Right kidney (tissue), 9 donors: Measurements from ENCODE around the gene DDN.

Experiments used
- DNase-seq: peaks from one replicate; pipeline ENCODE4 v3.0.0-alpha.2; 2016
- long read RNA-seq, 8 donors: transcript quantifications; one replicate each; lab custom pipeline, GENCODE V29; 2026

DDN gene
- long read RNA-seq, donor 1, partial matches to known transcripts, result 21 of 29 reads
- long read RNA-seq, donor 1, other reads (novel, unspliced or antisense), result 6 of 29 reads
- long read RNA-seq, donor 2, partial matches to known transcripts, result 0 of 23 reads
- long read RNA-seq, donor 2, other reads (novel, unspliced or antisense), result 22 of 23 reads
- long read RNA-seq, donor 3, partial matches to known transcripts, result 16 of 17 reads
- long read RNA-seq, donor 3, other reads (novel, unspliced or antisense), result 0 of 17 reads
- long read RNA-seq, donor 4, partial matches to known transcripts, result 38 of 40 reads
- long read RNA-seq, donor 4, other reads (novel, unspliced or antisense), result 0 of 40 reads
- long read RNA-seq, donor 5, partial matches to known transcripts, result 15 of 18 reads
- long read RNA-seq, donor 5, other reads (novel, unspliced or antisense), result 0 of 18 reads
- long read RNA-seq, donor 6, partial matches to known transcripts, result 0 of 44 reads
- long read RNA-seq, donor 6, other reads (novel, unspliced or antisense), result 43 of 44 reads
- long read RNA-seq, donor 7, partial matches to known transcripts, result 0 of 38 reads
- long read RNA-seq, donor 7, other reads (novel, unspliced or antisense), result 37 of 38 reads
- long read RNA-seq, donor 8, partial matches to known transcripts, result 18 of 22 reads
- long read RNA-seq, donor 8, other reads (novel, unspliced or antisense), result 0 of 22 reads

DNA sequence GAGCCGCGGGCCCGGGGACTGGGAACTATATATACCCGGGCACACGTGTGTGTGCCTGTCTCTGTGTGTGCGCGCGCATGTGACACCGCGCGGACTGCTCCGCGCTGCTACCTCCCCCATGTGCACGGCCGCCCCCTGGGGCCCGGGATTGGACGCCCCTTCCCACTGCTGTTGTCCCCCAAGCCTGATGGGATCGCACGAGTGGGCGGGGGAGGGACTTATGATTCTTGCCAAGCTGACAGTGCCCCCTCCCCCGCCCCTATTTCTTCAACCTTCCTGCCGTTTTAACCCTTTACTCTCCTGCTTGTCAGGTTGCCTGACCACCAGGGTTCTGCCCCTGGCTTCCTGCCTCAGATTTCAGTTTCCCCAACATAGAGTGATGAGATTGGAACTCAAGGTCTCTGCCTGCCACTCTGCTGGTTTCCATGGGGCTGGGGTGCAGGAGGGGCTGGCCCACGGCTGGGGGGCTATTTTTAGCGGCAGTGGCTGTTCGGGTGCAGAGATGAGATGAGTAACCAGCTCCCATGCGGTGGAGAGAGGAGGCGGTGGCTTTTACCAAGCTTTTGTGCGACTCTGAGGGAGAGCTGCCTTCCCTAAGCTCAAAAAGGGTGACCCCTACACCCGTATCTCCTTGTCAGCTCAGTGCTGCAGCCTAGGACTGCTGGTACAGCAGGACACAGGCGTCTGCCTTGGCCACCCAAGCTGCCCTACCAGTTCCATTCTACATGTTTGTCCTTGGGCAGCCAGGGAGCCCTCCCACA, at the start of gene DDN:
DDN (minus strand) TSS at position 5 of the 761 bp plus-strand sequence. CDS start 88 bp downstream, outside the sequence.
- DNase-seq, result peak; percentile 60

DNA sequence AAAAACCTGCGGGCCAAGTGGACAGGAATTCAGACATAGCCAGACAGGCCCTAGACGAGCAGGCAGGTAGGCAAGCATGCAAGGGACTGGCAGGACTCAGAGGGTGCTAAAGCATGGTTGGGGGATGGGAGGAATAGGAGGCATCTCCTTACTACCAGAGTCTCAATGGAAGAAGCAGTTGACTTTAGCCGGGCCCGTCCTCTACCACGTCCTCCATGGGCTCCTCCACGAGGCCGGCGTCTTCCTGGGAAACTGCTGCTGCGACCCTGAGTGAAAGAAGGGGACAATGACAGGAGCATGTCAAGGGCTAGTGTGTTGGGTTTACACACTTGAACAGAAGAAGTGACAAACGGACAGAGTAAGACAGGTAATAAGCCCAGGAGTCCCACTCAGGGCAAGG, 49.8 kb upstream of the DDN start:
- no peak for DNase-seq

DNA sequence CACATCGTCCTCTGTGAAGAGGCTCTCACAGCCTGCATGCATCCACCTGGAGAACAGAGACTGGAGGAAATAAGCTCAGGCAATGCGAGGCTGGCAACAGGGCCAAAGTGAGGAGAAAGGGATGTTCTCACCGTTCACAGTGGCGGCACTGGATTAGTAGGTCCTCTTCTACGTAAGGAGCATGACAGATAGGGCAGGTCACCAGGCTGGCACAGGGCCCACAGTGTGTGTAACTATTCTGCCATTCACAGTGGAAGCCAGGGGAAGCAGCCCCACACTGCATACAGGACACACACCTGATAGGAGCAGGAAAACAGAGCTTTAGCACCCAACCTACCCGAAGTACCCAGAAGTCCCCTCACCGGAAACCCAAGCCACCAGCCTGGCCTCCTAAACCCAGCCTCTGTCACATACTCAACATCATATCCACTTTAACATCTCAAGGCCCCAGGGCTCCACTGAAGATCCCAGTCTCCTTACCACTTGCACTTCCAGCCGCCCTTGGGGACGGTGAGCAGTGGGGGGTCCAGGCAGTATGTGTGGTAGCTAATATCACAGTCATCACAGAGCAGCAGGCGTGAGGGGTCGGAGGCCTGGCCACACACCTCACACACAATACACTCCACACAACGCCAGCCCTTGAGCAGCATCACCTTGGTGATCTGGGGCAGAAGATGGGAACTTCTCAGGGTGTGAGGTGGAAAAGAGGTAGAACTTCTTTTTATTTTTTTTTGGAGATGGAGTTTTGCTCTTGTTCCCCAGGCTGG, 47.1 kb upstream of the DDN start:
- DNase-seq, result no peak

DNA sequence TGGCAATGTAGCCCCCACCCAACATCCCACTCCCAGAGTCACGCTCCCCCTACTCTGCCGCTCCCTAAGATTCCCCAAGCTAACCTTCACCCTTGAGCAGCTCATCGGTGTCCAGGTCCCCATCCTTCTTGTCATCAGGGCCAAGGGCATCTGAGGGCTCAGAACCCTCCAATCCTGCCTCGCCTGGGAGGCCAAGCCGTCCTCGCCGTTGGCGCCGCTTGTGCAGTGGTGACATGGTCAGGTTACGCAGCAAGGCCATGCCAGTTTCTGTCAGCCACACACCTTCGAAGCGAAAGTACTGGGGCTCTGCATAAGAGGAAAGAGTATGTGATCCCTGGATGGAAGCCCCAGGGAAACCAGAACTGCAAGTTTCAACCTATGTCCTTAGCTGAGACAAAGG, 45.5 kb upstream of the DDN start:
- DNase-seq, result no peak

DNA sequence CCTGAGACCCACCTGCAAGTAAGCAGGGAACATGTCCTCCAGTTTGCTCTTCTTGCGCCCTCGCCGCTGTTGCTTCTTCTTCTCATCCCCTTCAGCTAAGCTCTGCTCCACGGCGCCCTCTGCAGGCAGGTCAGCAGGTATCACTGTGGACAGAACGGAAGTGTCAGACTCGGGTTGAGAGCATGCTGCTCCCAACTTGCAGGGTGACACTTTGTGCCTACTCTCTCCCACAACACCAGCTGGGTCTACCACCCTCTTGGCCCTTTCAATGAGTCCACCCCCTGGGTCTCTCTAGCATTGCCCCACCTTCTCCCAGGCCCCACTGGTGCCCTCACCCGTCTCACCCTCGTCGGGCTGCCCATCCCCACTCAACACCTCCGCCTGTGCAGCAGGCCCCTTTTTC, 44.7 kb upstream of the DDN start:
- DNase-seq, result no peak

DNA sequence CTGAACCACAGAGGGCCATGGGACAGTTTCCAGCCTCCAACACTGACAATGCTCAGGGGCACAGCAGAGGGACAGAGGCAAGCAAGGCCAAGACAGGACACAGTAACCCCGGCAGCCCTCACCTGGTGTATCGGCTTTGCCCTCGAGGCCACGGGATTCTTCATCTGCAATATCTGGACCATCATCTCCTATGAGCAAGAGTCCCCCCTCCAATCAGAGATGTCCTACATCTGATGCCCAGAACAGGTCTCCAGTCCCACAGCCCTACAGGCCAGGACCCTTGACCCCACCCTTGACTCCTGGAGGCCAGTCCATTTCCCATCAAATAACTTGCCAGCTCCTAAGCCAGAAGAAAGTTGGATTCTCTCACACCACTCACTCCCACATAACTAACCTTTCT, 44.1 kb upstream of the DDN start:
- no peak for DNase-seq

DNA sequence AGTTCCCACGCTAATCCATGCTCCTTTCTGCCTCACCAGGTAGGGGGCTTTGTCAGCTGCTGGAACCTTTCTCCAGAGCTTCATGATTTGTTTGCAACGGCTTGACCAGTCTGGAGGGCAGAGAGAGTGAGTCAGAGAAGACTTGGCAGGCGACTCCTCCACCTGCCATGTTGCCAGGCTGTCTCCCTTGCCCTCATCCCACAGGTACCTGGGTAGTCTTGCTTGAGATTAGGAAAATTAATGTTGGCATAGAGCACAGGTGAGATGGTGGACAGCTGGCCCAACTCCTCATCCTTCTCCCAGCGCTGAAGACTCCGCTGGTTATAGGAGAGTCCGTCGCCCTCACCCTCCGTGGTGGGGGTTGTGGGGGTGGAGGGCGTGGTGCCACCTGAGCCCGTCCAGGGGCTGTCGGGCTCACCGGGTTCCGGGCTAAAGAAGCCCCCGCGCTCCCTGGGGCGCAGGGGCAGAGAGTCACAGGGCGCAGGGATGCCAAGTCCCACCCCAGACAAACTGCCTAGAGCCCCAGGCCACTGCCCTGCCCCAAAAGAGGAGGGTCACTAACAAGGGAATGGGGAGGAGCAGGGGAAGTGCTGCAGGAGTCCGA, 42.8 kb upstream of the DDN start:
- DNase-seq, result no peak

DNA sequence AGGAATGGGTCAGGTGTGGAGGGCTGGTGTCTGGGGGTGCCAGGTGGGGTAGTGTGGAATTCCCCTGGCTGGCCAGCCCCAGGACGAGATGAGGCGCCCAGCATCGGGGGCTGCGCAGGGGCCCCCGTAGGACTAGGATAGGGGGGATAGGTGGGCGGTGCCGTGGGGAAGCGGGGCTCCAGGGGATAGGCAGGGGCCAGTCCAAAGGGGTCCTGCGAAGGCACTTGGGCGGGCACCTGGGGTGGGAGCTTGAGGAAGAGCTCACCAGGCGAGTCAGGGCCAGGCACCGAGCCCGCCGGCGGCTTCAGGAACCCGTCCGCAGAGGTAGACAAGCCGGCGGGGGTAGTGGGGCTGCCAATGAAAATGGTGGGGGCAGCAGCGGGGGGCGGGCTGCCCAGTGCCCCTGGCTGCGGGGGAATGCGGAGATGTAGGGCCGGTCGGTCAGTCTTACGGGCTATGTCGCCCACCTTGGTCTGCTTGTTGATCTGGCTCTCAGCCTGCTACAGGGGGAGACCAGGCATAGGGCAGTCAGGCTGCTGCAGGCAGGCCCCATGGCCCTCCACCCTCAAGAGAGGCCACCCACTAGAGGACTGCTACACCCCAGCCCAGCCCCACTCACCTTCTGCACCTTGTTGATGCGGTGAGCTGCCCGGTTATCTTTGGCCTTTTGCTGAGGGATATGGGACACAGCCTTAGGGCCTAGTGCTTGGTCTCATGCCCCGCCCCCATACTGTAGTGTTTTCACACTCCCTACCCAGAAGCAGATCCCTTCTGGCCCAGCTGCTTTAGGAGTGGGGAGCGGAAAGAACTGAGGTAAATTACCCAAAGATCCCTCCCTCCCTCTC, 42.1 kb upstream of the DDN start:
- no peak for DNase-seq

DNA sequence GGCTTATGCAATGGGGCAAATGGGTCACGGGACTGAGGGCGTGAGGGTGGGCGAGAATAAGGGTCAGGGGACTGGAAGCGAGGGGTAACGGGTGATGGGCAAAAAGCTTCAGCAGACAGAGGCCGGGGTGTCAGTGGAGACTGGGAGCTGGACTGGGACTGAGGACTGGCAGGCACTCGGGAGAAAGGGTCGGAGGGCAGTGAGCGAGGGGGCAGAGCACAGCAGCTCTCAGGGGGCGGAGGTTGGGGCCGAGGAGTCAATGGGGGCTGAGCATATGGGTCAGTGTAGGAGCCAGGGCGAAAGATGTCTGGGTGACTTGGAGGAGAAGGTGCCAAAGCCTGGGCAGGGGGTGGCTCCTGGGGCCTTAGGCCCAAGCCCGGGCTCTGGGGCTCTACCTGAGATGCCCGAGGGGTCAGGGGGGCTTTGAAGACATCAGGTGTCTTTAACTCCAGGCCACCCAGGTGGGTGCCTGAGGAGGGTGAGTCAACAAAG, 41.2 kb upstream of the DDN start:
- no peak for DNase-seq

DNA sequence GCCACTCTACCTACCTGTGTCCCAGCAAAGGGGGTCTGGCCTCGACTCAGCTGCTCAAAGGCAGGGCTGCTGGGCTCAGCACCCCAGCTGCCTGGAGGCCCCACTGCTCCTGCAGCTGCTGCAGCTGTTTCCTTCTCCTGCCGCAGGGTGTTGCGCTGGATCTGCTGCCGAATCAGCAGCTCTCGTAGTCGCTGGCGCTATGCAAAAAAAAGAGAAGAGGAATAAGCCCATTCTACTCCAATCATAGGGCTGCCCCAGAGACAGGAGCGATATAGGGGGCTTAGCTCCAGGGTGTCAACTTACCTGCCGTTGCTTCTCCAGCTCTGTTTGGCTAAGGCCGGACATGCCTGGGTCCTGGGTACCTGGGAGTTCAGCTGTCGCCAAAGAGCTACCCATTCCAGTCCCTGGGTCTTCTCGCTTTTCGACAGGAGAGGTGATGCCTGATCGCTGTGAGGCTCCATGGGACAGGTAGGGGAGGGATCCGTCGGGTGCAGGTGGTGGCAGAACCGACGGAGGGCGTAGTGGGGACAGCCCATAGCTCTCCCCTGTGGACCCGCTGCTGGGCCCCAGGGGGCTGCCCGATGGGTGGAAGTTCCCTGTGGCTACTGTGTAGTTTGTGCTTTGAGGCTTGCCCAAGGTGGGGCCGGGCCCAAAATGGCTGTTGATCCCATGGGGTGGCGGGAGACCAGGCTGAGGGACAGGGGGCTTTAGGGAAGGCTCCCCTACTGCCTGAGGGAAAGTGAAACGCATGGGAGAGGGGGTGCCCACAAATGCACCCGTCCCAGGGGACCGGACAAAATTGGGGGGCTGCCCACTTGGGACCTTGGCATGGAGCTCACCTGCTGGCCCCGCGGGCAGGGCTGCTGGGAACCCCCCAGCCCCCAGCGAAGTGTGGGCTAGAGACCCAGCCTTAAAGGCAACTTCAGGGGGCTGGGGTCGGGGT, 40.5 kb upstream of the DDN start:
- no peak for DNase-seq

DNA sequence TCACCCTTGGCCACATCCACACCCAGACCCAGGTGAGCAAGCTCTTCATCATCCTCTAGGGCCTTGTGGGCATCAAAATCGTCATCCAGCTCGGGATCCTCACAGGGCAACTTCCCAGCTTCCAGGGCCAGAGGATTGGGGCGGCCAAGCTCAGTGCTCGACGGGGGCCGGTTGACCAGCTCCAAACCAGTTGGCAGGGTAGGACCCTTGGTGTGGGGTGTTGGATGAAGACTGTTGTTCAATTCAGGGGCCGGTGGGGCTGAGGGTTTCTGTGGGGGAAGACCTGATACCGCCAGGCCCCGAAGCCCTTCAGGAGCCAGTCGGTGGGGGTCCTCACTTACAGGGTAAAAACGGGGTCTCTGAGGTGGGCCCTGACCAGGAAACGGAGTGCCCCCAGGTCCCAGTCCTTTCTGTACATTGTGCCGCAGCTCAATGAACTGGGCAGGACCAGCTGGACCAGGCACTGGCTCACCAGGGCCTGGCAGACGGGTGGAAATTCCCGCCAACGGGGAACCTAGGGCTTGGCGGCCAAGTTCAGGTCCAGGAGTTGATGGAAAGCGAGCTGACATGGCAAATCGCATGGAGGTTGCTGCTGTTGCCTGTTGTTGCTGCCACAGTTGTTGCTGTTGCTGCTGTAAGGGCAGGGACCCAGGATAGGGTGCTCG, 39.2 kb upstream of the DDN start:
- DNase-seq, result no peak

DNA sequence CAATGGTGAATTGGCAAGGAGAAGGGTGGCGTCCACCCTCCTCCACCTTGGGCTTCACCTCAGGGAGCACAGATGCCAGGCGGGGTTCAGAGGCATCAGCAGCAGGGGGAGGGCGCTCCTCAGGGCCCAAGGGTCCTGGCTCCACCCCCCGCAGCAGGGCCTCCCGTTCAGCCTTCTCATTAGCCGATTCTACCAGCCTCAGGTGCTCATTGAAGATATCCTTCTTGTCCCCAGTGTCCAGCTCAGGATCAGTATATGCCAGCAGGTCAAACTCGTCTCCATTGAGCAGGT, 38.7 kb upstream of the DDN start:
- no peak for DNase-seq

DNA sequence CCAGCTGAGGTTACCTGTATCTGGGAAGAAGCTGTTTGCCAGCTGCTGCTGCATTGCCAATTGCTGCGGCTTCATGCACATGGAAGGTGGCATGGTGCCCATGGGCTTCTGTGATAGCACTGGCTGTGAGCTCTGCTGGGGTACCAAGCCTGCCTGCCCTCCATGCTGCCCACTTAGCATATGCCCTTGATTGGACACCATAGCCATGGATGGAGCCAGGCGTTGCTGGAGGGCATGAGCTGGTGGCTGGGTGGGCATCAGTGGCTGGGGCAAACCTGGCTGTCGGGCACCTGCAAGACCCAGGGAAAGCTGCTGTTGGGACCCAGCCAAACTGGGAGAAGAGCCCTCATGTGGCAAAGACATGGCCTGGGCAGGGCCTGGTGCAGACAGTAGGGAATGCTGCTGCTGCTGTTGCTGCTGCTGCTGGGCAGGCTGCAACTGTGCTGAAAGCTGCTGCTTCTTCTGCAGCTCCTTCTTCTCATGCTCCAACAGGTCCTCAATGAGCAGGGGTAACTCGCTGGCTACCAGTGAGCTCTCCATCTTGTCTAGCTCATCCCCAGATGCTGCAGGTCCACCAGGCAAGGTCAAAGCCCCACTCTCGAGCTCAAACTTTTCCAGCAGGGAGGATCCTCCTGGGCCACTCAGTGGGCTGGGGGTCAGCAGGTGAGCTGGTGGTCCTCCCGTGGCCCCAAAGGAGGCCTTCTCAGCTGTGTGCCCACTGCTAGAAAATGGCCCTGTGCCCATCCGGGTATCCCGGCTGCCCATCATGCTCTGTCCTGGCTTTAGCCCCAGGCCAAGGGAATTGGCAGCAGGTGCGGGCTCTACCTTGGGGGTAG, 38.2 kb upstream of the DDN start:
- no peak for DNase-seq

DNA sequence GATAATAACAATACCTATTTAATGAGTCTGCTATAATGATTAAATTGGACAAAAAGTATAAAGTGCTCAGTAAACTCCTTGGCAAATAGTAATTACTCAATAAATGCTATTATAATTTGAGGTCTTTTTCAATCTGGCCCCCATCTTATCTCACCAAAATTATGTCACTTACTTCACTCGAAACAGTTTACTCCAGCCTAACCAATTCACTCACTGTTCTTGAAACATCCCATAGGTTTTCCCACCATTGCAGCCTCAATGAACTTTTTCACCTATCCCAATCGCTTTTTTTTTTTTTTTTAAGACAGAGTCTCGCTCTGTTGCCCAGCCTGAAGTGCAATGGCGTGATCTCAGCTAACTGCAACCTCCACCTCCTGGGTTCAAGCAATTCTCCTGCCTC, 36.9 kb upstream of the DDN start:
- no peak for DNase-seq

DNA sequence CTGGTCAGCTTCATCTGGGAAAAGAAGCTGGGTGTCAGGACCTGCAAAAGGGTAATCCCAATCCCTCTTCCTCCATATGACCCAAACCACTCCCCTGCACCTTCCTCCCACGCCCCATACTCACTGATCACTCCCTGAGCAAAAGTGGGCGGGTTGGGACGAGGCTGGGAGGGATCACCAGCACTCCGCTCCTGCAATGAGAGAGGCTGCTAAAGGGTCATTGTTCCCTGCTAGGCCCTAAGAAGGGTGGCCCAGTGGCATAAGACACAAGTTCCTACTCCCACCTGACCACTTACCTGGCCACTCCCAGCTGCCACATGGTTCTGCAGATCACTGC, 35.1 kb upstream of the DDN start:
- no peak for DNase-seq

DNA sequence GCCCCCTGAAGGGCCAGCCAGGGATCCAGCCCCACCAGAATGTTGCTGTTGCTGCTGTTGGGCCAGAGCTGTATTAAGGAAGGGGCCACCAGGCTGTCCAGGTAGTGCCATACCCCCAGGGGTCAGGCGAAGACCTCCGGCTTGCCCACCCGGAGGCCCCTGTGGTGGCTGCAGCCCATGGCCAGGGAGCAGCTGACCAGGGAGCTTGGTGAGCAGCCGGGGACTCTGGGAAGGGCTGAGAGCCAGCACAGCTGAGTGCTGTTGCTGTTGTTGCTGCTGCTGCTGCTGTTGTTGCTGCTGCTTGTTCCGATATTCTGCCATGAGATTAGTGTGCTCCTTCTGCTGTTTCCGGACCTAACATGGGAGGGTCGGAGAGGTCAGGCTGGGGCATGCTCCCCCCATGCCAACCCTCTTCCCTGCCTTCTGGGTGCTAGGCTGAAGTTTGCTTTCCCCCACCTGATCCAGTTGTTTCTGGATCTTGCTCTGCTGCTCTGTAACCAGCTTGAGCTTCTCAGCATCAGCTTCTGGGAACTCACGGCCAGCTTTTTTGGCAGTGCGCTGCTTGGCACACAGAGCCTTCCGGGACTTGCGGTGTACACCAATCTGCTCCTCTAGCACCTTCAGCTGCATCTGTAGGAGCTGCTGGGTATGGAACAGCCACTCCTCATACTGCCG, 34.6 kb upstream of the DDN start:
- DNase-seq, result no peak

DNA sequence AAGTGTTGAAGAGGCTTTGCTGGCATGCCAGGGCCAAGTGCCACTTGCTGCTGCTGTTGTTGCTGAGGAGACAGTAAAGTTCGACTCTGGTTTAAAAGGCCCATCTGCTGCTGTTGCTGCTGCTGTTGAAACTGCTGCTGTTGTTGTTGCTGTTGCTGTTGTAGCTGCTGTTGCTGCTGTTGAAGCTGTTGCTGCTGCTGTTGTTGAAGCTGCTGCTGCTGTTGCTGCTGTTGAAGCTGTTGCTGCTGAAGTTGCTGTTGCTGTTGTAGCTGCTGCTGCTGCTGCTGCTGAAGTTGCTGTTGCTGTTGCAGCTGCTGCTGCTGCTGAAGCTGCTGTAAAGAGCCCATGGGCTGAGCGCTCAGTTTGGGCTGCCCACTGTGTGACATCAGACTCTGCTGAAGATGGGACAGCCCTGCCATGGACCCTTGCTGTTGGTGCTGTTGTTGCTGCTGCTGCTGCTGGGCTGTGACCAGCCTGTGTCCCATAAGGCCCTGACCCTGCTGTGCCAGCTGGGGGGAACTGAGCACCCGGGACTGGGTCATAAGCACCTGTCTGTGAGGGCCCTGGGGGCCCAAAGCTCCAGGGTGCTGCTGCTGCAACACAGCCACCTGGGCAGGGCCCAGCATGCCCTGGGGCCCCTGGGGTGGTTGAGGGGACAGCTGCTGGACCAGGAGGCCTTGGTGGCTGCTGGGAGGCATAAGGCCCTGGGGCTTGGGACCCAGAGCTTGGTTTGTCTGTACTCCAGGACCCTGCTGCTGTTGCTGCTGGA, 33.7 kb upstream of the DDN start:
- DNase-seq, result no peak
